ENCODE data around the gene CD151.
A peak's percentile ranks its signal among the peaks of the same experiment; 100 is the strongest.

The CD151 gene

GRCh38 chr11:813456-814096, 19.2 kb upstream of the CD151 start:
- Histone ChIP-seq H3K9me3 (ENCODE audit: severe bottlenecking) (no peaks in the 10 kb centered on the region), H3K4me1 (ENCODE audit: insufficient read depth, poor library complexity, severe bottlenecking) (peaks cover 3% of the 10 kb centered on the region), H3K27ac (ENCODE audit: poor library complexity, severe bottlenecking) (no peak overlapping the region), H3K27me3 (ENCODE audit: insufficient read depth, poor library complexity, severe bottlenecking) (no peaks in the 10 kb centered on the region), H3K36me3 (ENCODE audit: low read depth) (peaks cover 37% of the 10 kb centered on the region), H3K4me3 (ENCODE audit: severe bottlenecking) (no peak overlapping the region)
- ATAC-seq (ENCODE audit: low read depth) (no peak), DNase-seq (ENCODE audit: low spot score) (no peak)
- TF ChIP-seq CTCF (IDR thresholded peaks at IDR 0.05; ENCODE audit: poor library complexity, severe bottlenecking): no peak

- Histone ChIP-seq H3K27ac (ENCODE audit: poor library complexity, severe bottlenecking) (no peak overlapping the region), H3K9me3 (ENCODE audit: severe bottlenecking) (no peaks in the 10 kb centered on the region), H3K36me3 (ENCODE audit: low read depth) (peaks cover 31% of the 10 kb centered on the region), H3K27me3 (ENCODE audit: insufficient read depth, poor library complexity, severe bottlenecking) (no peaks in the 10 kb centered on the region), H3K4me1 (ENCODE audit: insufficient read depth, poor library complexity, severe bottlenecking) (peaks cover 8% of the 10 kb centered on the region), H3K4me3 (ENCODE audit: severe bottlenecking) (no peak overlapping the region)
- TF ChIP-seq CTCF (IDR thresholded peaks at IDR 0.05; ENCODE audit: poor library complexity, severe bottlenecking): no peak
- no peak for ATAC-seq (ENCODE audit: low read depth)
- no peak for DNase-seq (ENCODE audit: low spot score)
These were observed 16.9 kb upstream of the CD151 start for GRCh38 chr11:815675-816432.

- DNase-seq (ENCODE audit: low spot score): no peak
- Histone ChIP-seq H3K4me1 (ENCODE audit: insufficient read depth, poor library complexity, severe bottlenecking) (peaks cover 13% of the 10 kb centered on the region), H3K36me3 (ENCODE audit: low read depth) (peaks cover 25% of the 10 kb centered on the region), H3K27ac (ENCODE audit: poor library complexity, severe bottlenecking) (no peak overlapping the region), H3K9me3 (ENCODE audit: severe bottlenecking) (no peaks in the 10 kb centered on the region), H3K27me3 (ENCODE audit: insufficient read depth, poor library complexity, severe bottlenecking) (no peaks in the 10 kb centered on the region), H3K4me3 (ENCODE audit: severe bottlenecking) (no peak overlapping the region)
- no peak for ATAC-seq (ENCODE audit: low read depth)
- no peak for TF ChIP-seq CTCF (IDR thresholded peaks at IDR 0.05; ENCODE audit: poor library complexity, severe bottlenecking)
These were observed 16.3 kb upstream of the CD151 start for GRCh38 chr11:816433-816779.

- peaks cover 4% of the 10 kb centered on the region for H3K36me3 ChIP-seq (ENCODE audit: low read depth)
- H3K27ac ChIP-seq (ENCODE audit: poor library complexity, severe bottlenecking): peak within 1 kb of the TSS; percentile 77
- TF ChIP-seq CTCF (IDR thresholded peaks at IDR 0.05; ENCODE audit: poor library complexity, severe bottlenecking): no peak
- peak within 1 kb of the TSS; percentile 80 for H3K4me3 ChIP-seq (ENCODE audit: severe bottlenecking)
- H3K27me3 ChIP-seq (ENCODE audit: insufficient read depth, poor library complexity, severe bottlenecking): no peaks in the 10 kb centered on the region
- peak; percentile 26 for ATAC-seq (ENCODE audit: low read depth)
- no peak for DNase-seq (ENCODE audit: low spot score)
- peaks cover 15% of the 10 kb centered on the region for H3K4me1 ChIP-seq (ENCODE audit: insufficient read depth, poor library complexity, severe bottlenecking)
- H3K9me3 ChIP-seq (ENCODE audit: severe bottlenecking): no peaks in the 10 kb centered on the region
These were observed 14.2 kb upstream of the CD151 start, which contains the start of gene PNPLA2 for GRCh38 chr11:818396-819128. Gene PNPLA2 (plus strand): TSS chr11:818914. CDS start chr11:819719, 805 bp downstream.

All from RWPE2 (cell line).